Lower lobe of right lung (tissue), 2 donors: ENCODE results near the gene C5orf34. TPM values are rescaled to one million over a fixed set of nuclear protein-coding genes. Genes with fewer than 3 reads are reported as not detected.

ENCODE experiments used
- ATAC-seq, 2 donors: fragments of 200-7000 bp; cut with Tn5 transposase; one replicate each; pipeline ENCODE4 v1.9.1; 2020 to 2022; ENCODE audit warnings: mild to moderate bottlenecking in 2 of 2, moderate library complexity in 2 of 2
- DNase-seq: peaks from one replicate; pipeline ENCODE4 v3.0.0-alpha.2; 2020
- H3K27ac ChIP-seq: fragments of 200-600 bp; one replicate; pipeline ENCODE4 v1.8.0; 2022
- H3K27me3 ChIP-seq: fragments of 200-600 bp; one replicate; pipeline ENCODE4 v1.8.0; 2022; ENCODE audit warnings: low read depth
- H3K36me3 ChIP-seq: fragments of 200-600 bp; one replicate; pipeline ENCODE4 v1.8.0; 2022; ENCODE audit warnings: mild to moderate bottlenecking
- H3K4me1 ChIP-seq: fragments of 200-600 bp; one replicate; pipeline ENCODE4 v1.8.0; 2022
- H3K4me3 ChIP-seq: fragments of 200-600 bp; one replicate; pipeline ENCODE4 v1.8.0; 2022; ENCODE audit warnings: mild to moderate bottlenecking
- H3K9me3 ChIP-seq: fragments of 200-600 bp; one replicate; pipeline ENCODE4 v1.8.0; 2022
- intact Hi-C: fragments of 100-400 bp; cut with DNase I; formaldehyde crosslinking; loops from one replicate; pipeline ENCODE4 v1.11.0; 2022
- total RNA-seq: library from RNA; stranded (reverse); fragmentation: NEBNext Ultra II Directional; extraction: Animal tissue kit (Norgen Biotek cat#: 25700); gene quantifications from one replicate; pipeline ENCODE4 v1.2.1, GENCODE V29; 2021
- TF ChIP-seq, protein P1 (sequence below): fragments of 200-600 bp; IDR thresholded peaks from one replicate; pipeline ENCODE4 v1.8.0; 2022; ENCODE audit warnings: antibody characterized with exemption, mild to moderate bottlenecking
- donor health status: DM: no; HTN: yes; CAD: no; lungs with severe emphysema.

Gene C5orf34
- total RNA-seq, 1 donor from 2014 or later, result 1.4 TPM

GRCh38 chr5:43548358-43548757, 33.4 kb upstream of the C5orf34 start:
- H3K4me3 ChIP-seq, result no peak overlapping the region
- TF ChIP-seq, protein P1, sequence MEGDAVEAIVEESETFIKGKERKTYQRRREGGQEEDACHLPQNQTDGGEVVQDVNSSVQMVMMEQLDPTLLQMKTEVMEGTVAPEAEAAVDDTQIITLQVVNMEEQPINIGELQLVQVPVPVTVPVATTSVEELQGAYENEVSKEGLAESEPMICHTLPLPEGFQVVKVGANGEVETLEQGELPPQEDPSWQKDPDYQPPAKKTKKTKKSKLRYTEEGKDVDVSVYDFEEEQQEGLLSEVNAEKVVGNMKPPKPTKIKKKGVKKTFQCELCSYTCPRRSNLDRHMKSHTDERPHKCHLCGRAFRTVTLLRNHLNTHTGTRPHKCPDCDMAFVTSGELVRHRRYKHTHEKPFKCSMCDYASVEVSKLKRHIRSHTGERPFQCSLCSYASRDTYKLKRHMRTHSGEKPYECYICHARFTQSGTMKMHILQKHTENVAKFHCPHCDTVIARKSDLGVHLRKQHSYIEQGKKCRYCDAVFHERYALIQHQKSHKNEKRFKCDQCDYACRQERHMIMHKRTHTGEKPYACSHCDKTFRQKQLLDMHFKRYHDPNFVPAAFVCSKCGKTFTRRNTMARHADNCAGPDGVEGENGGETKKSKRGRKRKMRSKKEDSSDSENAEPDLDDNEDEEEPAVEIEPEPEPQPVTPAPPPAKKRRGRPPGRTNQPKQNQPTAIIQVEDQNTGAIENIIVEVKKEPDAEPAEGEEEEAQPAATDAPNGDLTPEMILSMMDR, result no peak
- DNase-seq (no peak), ATAC-seq (no peak)
- H3K4me1 ChIP-seq, result peaks cover 12% of the 10 kb centered on the region
- intact Hi-C loops, result no loop called here
- H3K27ac ChIP-seq, result no peak overlapping the region
- H3K9me3 ChIP-seq, result no peaks in the 10 kb centered on the region
- H3K27me3 ChIP-seq, result no peaks in the 10 kb centered on the region
- peaks cover 95% of the 10 kb centered on the region for H3K36me3 ChIP-seq

GRCh38 chr5:43547532-43547931, 32.6 kb upstream of the C5orf34 start:
- TF ChIP-seq, protein P1, result no peak
- intact Hi-C loops, result no loop called here

GRCh38 chr5:43543434-43543833, 28.5 kb upstream of the C5orf34 start:
- Histone ChIP-seq H3K27ac (no peak overlapping the region), H3K27me3 (no peaks in the 10 kb centered on the region), H3K36me3 (peaks cover 95% of the 10 kb centered on the region), H3K4me1 (no peaks in the 10 kb centered on the region), H3K9me3 (no peaks in the 10 kb centered on the region), H3K4me3 (no peak overlapping the region)
- no peak for DNase-seq
- TF ChIP-seq, protein P1, result no peak
- ATAC-seq, result peak; percentile 45 to 81
- intact Hi-C loops, result no loop called here

More at GRCh38 chr5:43547532-43547931, 32.6 kb upstream of the C5orf34 start:
- H3K27me3 ChIP-seq, result no peaks in the 10 kb centered on the region
- no peaks in the 10 kb centered on the region for H3K9me3 ChIP-seq
- DNase-seq (no peak), ATAC-seq (no peak)
- H3K27ac ChIP-seq, result no peak overlapping the region
- H3K4me1 ChIP-seq, result peaks cover 5% of the 10 kb centered on the region
- H3K4me3 ChIP-seq, result no peak overlapping the region
- peaks cover 95% of the 10 kb centered on the region for H3K36me3 ChIP-seq

- Histone ChIP-seq H3K9me3 (no peaks in the 10 kb centered on the region), H3K36me3 (peaks cover 99% of the 10 kb centered on the region), H3K4me1 (no peaks in the 10 kb centered on the region), H3K27me3 (no peaks in the 10 kb centered on the region), H3K4me3 (no peak overlapping the region), H3K27ac (no peak overlapping the region)
- TF ChIP-seq, protein P1, result no peak
- intact Hi-C loops, result no loop called here
- DNase-seq (no peak), ATAC-seq (no peak)
Measured at GRCh38 chr5:43540746-43541145, 25.8 kb upstream of the C5orf34 start.

DNA sequence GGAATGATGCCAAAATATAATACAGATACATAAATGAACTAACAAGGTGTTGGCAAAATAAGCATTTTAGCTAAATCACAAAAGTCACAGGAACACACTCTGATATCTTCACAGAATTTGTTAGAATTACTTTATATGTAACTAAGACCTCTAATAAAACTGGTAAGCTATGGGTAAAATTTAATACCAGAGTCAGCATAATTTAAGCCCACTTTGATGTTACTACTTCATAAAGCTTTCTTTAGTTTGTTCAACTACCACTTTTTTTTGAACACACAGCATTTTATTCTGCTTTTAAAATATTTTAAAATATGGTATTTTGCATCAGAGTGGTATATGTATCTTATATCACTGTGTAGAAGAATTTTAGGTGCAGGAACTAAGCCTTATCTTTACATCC, 22.0 kb upstream of the C5orf34 start:
- H3K27ac ChIP-seq, result no peak overlapping the region
- H3K4me1 ChIP-seq, result no peaks in the 10 kb centered on the region
- no peak overlapping the region for H3K4me3 ChIP-seq
- no peaks in the 10 kb centered on the region for H3K27me3 ChIP-seq
- intact Hi-C loops, result no loop called here
- no peaks in the 10 kb centered on the region for H3K9me3 ChIP-seq
- TF ChIP-seq, protein P1, result no peak
- ATAC-seq (no peak), DNase-seq (no peak)
- H3K36me3 ChIP-seq, result peaks cover 99% of the 10 kb centered on the region

GRCh38 chr5:43533646-43534045, 18.7 kb upstream of the C5orf34 start:
- no peaks in the 10 kb centered on the region for H3K9me3 ChIP-seq
- peaks cover 99% of the 10 kb centered on the region for H3K36me3 ChIP-seq
- no peak overlapping the region for H3K27ac ChIP-seq
- DNase-seq (no peak), ATAC-seq (no peak)
- intact Hi-C loops, result no loop called here
- no peaks in the 10 kb centered on the region for H3K27me3 ChIP-seq
- TF ChIP-seq, protein P1, result no peak
- H3K4me1 ChIP-seq, result no peaks in the 10 kb centered on the region
- H3K4me3 ChIP-seq, result no peak overlapping the region
